Skeletal muscle cell (primary cell): ENCODE data around the gene CLCNKA.
"Not testable (repeated sequence)": the region's sequence is repeated elsewhere in the genome, so short reads cannot be mapped to it uniquely, and the experiment has no call there.

Experiments
- DNase-seq: peaks from one replicate; pipeline ENCODE4 v3.0.0-alpha.2; 2010; ENCODE audit warnings: low read depth
- H3K4me3 ChIP-seq: 2 replicates; pipeline ENCODE4 v1.5.1; 2011; ENCODE audit warnings: low read depth, mild to moderate bottlenecking, control low read depth, low read length, moderate library complexity

The CLCNKA gene

DNA sequence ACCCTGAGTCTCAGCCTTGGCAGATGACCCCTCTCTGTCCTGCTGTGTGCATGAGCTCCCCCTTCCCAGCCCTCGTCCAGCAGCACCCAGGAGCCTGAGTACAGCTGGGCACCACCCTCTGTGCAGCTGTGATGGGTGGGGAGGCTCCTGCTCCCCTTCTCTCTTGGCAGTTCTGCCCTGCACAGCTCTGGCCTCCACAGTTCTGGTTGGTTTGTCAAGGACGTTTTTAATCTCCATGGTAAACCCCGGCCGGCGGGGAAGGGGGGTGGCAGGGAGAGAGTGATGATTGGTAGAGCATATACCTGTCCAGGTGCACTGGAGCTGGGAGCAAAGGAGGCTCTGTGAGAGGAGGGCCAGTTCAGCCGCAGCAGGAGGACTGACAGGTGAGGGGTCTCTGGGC lies at the start of gene CLCNKA:
Gene CLCNKA (plus strand): TSS at position 356 of the 400 bp plus-strand sequence. CDS start 584 bp downstream, outside the sequence.
- H3K4me3 ChIP-seq: no peak within 1 kb of the TSS
- DNase-seq: no peak

- H3K4me3 ChIP-seq: no peak overlapping the region
- no peak for DNase-seq
These were observed 49.4 kb upstream of the CLCNKA start for GRCh38 chr1:15972409-15972808.

DNA sequence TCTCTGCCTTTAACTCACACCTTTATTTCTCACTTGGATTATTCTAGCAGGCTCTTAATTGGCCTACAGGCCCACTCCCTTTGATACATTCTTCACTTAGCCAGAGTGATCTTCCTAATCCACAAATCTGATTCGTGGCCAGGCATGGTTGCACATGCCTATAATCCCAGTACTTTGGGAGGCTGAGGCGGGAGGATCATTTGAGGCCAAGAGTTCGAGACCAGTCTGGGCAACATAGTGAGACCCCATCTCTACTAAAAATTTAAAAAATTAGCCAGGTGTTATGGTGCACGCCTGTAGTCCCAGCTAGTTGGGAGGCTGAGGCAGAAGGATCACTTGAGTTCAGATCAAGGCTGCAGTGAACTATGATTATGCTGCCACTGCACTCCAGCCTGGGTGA lies 48.1 kb upstream of the CLCNKA start:
- DNase-seq: no peak

DNA sequence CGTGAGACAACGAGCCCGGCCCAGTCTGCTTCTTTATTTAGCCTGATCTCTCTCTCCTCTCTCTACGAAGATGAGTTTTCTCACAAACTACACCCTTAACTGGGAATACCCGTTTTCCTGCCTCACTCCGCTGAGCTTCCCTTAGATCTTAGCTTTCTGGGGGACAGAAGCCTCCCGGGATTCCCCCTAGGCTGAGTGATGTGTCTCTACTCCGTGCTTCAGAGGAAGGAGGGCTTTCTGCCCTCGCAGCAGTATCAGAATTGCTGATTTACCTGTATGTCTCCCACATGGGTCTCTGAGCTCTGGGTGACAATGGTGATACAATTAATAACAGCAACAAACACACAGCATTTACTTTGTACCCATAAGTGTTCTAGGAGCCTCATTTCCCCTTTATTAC lies 47.0 kb upstream of the CLCNKA start:
- H3K4me3 ChIP-seq: peak overlapping the region; percentile 67
- no peak for DNase-seq

More for the DNA sequence above, 48.1 kb upstream of the CLCNKA start:
- no peak overlapping the region for H3K4me3 ChIP-seq

DNA sequence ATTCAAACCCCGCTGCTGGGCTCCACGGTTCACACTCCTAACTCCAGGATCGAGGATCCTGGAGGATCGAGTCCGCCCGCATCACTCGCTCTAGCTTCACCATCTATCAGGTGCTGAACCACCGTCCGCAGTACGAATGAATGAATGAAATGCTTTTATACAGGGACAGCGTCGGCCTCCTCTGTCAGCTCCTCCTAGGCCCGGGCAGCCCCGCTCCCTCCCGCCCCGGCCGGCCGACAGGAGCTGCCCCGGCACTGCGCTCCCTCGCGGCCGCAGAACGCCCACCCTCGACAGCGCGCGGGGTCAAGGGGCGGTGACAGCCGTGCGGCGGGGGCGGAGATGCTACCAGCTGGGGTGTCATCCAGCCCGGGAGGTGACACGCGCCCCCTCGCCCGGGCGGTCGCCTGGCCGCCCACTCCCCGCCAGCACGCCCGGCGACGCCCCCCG lies 46.5 kb upstream of the CLCNKA start:
- H3K4me3 ChIP-seq: peak overlapping the region; percentile 67
- DNase-seq: no peak

- peak; percentile 68 for DNase-seq
- peak within 1 kb of the TSS; percentile 67 for H3K4me3 ChIP-seq
These were observed 45.8 kb upstream of the CLCNKA start, which contains the start of gene ZBTB17 for GRCh38 chr1:15975805-15976680. Gene ZBTB17, minus strand, starts transcription at chr1:15976101. Its CDS starts 27,606 bp downstream, at chr1:15948495.

DNA sequence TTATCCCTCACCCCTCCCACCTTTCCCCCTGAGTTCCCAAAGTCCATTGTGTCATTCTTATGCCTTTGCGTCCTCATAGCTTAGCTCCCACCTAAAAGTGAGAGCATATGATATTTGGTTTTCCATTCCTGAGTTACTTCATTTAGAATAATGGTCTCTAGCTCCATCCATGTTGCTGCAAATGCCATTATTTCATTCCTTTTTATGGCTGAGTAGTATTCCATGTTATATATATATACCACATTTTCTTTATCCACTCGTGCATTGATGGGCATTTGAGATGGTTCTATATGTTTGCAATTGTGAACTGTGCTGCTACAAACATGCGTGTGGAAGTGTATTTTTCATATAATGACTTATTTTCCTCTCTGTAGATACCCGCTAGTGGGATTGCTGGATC lies 43.9 kb upstream of the CLCNKA start:
- not testable (repeated sequence) for H3K4me3 ChIP-seq, DNase-seq

GRCh38 chr1:15981679-15982078 lies 40.2 kb upstream of the CLCNKA start:
- no peak overlapping the region for H3K4me3 ChIP-seq
- DNase-seq: no peak

- H3K4me3 ChIP-seq: no peak overlapping the region
- no peak for DNase-seq
These were observed 38.6 kb upstream of the CLCNKA start for GRCh38 chr1:15983275-15983674.

DNA sequence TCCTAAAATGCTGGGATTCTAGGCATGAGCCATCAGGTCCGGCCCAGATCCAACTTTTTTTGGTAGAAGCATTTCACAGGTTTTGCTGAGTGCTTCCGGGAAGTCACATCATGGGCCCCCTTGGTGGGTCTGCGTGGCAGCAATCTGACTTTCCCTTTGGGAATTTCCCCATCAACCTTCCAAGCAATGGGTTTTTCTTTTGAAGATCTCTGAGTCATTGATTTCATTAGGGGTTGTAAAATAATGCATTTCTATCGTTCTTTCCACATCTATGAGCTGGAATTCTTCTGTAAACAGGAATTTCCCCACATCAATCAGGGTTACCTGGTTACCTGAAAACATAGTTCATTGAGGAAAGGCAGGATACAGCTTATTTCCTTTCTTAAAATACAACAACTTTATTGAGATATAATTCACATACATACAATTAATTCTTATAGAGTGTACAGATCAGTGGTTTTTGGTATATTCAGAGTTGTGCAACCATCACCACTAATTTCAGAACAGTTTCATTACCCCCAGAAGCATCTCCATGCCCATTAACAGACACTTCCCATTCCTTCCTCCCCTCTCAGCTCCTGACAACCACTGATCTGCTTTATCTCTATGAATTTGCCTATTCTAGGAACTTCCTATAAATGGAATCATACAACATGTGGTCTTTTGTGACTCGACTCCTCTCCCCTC lies 36.1 kb upstream of the CLCNKA start:
- no peak for DNase-seq
- no peak overlapping the region for H3K4me3 ChIP-seq

- no peak for DNase-seq
- H3K4me3 ChIP-seq: no peak overlapping the region
These were observed 32.7 kb upstream of the CLCNKA start for GRCh38 chr1:15988856-15989736.

GRCh38 chr1:15989776-15990175 lies 32.1 kb upstream of the CLCNKA start:
- no peak for DNase-seq
- no peak overlapping the region for H3K4me3 ChIP-seq

GRCh38 chr1:15991427-15992186 lies 30.2 kb upstream of the CLCNKA start:
- no peak overlapping the region for H3K4me3 ChIP-seq
- DNase-seq: no peak

DNA sequence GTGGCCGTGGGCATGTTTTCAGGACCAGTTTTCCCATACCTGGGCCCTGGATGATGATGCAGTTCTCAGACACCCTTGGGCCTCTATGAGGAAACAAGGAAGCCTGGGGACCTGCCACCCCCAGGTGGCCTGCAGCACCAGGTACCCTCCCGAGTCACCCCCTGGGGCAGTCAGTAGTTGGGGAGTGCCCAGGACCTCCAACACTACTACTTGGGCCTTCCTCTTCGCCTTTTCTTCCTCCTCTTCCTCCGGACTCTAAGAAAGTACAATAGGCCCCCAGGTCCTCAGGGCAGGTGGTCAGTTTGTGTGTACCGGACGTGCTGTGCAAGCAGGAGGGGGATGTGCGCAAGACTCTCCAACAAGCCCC lies 29.7 kb upstream of the CLCNKA start:
- H3K4me3 ChIP-seq: no peak overlapping the region
- no peak for DNase-seq

GRCh38 chr1:15992582-15993500 lies 29.0 kb upstream of the CLCNKA start:
- no peak overlapping the region for H3K4me3 ChIP-seq
- no peak for DNase-seq

- no peak overlapping the region for H3K4me3 ChIP-seq
- DNase-seq: no peak
These were observed 28.2 kb upstream of the CLCNKA start for GRCh38 chr1:15993666-15994065.

GRCh38 chr1:15994081-15994480 lies 27.8 kb upstream of the CLCNKA start:
- DNase-seq: no peak
- no peak overlapping the region for H3K4me3 ChIP-seq
